ENCODE data around the gene GFRA1. TPM values are rescaled to one million over a fixed set of nuclear protein-coding genes. Genes with fewer than 3 reads are reported as not detected.

Gene GFRA1
- total and polyA plus RNA-seq, 12 donors: 0.38 to 9.3 (median 1.7) TPM

GRCh38 chr10:116071453-116072148 is 201.4 kb downstream of the GFRA1 start:
- no peak for DNase-seq
- no peak overlapping the region for H3K4me3 ChIP-seq
- no peak for TF ChIP-seq CTCF (IDR thresholded peaks at IDR 0.05)
- ATAC-seq: no peak
- 86 to 90% methylated on average over 5 of the region's 5 CpGs for WGBS, 2 donors
- intact Hi-C loops (cut with DNase I): no loop called here
- H3K9me3 ChIP-seq: no peaks in the 10 kb centered on the region
- no peaks in the 10 kb centered on the region for H3K4me1 ChIP-seq
- H3K27ac ChIP-seq: no peak overlapping the region
- H3K36me3 ChIP-seq: no peaks in the 10 kb centered on the region
- peaks cover 0 to 5% (median 0%) of the 10 kb centered on the region in 7 donors for H3K27me3 ChIP-seq

- Histone ChIP-seq H3K27me3 (peaks cover 0 to 5% (median 0%) of the 10 kb centered on the region in 7 donors), H3K36me3 (no peaks in the 10 kb centered on the region), H3K4me3 (no peak overlapping the region), H3K4me1 (no peaks in the 10 kb centered on the region), H3K9me3 (no peaks in the 10 kb centered on the region), H3K27ac (no peak overlapping the region)
- no peak for ATAC-seq
- intact Hi-C loops (cut with DNase I): no loop called here
- 79 to 81% methylated on average over 5 of the region's 5 CpGs for WGBS, 2 donors
- no peak for TF ChIP-seq CTCF (IDR thresholded peaks at IDR 0.05)
- DNase-seq: no peak
These were observed 202.2 kb downstream of the GFRA1 start for GRCh38 chr10:116070743-116071320.

- Histone ChIP-seq H3K27me3 (peaks cover 0 to 5% (median 0%) of the 10 kb centered on the region in 7 donors), H3K4me3 (no peak overlapping the region), H3K36me3 (no peaks in the 10 kb centered on the region), H3K27ac (no peak overlapping the region), H3K9me3 (no peaks in the 10 kb centered on the region), H3K4me1 (no peaks in the 10 kb centered on the region)
- ATAC-seq: peak in 1 of 8 donors; percentile 16
- 71 to 73% methylated on average over 5 of the region's 5 CpGs for WGBS, 2 donors
- intact Hi-C loops (cut with DNase I): no loop called here
- DNase-seq: no peak
- no peak for TF ChIP-seq CTCF (IDR thresholded peaks at IDR 0.05)
These were observed 203.2 kb downstream of the GFRA1 start for GRCh38 chr10:116069856-116070255.

- Histone ChIP-seq H3K4me3 (no peak overlapping the region), H3K4me1 (no peaks in the 10 kb centered on the region), H3K9me3 (no peaks in the 10 kb centered on the region), H3K36me3 (no peaks in the 10 kb centered on the region), H3K27ac (no peak overlapping the region), H3K27me3 (peaks cover 0 to 5% (median 0%) of the 10 kb centered on the region in 7 donors)
- DNase-seq (no peak), ATAC-seq (no peak)
- WGBS, 2 donors: 90 to 91% methylated on average over 7 of the region's 7 CpGs
- intact Hi-C loops (cut with DNase I): no loop called here
- no peak for TF ChIP-seq CTCF (IDR thresholded peaks at IDR 0.05)
These were observed 205.2 kb downstream of the GFRA1 start for GRCh38 chr10:116067825-116068224.
